ENCODE measurements around the gene AMPD3.

AMPD3 gene

DNA sequence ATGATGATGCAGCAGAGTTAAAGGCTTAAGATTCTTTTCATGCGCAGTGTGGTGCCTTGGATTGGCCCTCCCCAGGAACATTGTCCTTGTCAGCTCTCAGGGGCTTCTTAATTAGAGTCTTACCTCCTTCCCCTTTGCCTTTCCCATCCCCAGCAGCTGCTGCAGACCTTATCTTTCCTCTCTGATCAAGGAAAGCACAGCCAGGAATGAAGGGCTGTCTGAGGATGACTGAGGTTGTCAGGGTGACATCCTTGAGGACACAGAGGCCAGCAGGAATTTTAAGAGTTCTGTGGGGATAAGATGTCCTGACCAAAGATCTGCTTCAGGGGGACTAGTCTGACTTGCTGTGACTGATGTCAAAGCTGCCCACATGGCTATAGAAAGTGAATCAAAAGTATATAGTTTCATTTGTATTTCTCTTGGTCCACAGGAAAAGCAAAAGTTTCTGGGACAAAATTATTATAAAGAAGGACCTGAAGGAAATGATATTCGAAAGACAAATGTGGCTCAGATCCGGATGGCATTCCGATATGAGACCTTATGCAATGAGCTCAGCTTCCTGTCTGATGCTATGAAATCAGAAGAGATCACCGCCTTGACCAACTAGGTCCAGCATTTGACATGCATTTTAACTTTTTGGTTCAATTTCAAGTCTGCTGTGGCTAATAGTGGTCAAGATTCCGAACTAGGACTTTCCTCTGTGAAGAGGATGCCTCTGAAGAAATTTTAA lies 50.4 kb downstream of the AMPD3 start:
- DNase-seq, result no peak

DNA sequence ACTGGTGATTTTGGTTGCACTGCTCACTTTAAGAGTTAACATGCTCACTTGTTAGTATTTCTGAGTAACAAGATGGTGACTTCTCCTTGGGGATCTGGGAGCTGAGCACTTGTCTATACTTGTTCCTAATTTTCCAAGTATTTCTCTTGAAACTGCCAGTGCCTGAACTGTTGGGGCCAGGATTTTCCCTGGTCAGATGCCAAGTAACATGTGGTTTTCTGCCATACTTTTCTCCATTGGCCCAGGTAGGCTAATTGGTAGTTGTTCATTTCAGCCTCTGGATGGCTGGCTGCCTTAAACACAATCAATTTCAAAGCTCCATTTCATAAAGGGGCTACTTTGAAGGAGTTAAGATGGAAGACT lies 50.9 kb downstream of the AMPD3 start:
- no peak for DNase-seq

DNA sequence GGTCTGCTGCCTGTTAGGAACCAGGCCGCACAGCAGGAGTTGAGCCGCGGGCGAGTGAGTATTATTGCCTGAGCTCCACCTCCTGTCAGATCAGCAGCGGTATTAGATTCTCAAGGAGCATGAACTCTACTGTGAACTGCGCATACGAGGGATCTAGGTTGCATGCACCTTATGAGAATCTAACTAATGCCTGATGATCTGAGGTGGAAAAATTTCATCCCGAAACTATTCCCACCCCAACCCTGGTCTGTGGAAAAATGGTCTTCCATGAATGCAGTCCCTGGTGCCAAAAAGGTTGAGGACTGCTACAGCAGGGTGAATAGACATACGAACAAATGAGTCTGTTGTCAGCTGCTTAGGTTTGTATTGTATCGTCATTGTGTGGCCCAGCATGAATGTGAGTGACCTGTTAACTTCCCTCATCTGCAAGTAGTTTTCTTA lies 56.1 kb downstream of the AMPD3 start:
- DNase-seq, result no peak

DNA sequence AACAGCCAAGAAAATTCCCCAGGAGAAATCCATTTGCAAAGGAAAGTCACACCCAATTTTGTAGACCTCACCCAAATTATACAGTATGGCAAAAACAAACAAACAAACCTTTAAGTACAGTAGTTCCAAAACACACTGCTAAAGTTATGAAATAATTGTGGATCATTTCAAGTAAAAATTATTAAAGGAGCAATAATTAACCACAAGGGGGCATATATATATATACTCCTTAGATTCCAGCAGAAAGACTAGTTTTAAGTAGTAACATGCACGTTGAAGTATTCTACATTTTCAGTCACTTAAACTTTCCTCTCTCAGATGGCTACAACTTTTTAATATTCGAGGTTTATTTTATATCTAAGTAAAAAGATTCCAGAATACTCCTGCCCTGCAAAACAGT lies 59.1 kb downstream of the AMPD3 start:
- DNase-seq, result no peak

DNA sequence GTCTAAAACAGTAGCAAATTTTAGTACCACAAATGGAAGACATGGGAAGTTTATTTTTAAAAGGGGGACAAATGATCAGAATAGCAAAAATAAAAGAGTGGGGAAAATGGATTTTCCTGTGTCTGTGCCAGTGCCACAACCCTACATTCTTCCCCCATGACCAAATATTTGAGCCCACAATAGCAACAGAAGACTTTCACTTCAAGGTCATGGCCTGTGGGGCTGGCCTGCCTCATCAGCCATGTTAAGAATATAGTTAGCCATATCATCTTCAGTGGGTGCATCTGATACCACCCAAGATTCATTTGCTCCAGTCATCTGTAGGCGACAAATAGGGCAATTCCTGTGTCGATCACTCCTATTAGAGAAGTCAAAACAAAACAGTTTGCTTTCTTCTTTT lies 59.6 kb downstream of the AMPD3 start:
- no peak for DNase-seq

DNA sequence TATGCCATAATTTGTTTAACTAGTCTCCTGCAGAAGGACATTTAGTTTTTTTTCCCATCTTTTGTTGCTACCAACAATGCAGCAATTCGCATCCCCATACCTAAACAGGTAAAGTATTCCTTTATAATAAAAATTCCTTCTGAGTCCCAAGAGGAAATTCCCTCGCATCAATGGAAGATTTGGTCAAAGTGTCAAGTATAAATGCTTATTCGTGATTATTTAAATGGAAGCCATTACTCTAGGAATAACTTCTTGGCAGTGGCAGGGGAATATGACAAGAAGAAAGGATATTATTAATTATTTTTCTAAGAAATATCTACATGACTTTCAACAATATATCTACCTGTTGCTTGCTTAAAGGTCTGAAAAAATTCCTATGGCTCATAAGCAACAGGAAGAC lies 60.4 kb downstream of the AMPD3 start:
- no peak for DNase-seq

DNA sequence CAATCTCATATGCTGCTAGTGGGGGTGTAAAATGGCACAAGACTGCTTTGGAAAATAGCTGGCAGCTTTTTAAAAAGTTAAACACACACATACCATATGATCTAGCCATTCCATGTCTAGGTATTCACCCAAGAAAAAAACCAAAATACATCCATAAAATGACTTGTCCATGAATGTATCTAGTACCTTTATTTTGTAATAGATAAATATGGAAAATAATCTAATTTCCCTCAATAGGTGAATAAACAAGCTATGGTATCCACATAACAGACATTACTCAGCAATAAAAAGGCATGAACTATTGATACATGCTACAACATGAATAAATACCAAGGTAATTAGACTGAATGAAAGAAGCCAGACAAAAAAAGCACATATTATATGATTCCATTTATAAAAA lies 63.1 kb downstream of the AMPD3 start:
- DNase-seq, result no peak

DNA sequence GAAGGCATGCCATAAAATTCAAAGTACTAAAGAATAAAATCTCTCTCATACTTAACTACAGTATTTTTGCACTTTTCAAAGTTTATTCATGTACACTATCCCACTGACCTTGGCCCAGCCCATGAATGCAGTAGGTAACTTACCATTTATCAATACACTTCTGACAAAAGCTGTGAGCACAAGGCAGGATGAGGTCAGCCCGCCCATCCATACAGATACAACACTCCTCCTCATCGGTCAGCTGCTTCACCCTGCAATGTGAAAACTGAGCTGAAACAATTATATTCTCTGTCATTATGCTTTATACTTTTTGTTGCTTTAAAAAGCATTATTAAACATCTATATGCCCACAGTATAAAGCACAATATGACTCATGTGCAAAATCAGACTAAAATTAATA lies 63.8 kb downstream of the AMPD3 start:
- no peak for DNase-seq

DNA sequence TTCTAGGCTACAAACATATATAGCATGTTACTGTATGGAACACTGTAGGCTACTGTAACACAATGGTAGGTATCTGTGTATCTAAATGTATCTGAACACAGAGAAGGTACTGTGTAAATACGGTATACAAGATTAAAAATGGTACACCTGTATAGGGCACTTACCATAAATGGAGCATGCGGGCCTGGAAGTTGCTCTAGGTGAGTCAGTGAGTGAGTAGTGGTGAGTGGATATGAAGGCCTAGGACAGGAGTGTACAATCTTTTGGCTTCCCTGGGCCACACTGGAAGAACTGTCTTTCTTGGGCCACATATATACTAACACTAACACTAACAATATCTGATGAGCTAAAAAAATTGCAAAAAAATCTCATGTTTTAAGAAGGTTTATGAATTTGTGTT lies 64.6 kb downstream of the AMPD3 start:
- DNase-seq, result no peak

DNA sequence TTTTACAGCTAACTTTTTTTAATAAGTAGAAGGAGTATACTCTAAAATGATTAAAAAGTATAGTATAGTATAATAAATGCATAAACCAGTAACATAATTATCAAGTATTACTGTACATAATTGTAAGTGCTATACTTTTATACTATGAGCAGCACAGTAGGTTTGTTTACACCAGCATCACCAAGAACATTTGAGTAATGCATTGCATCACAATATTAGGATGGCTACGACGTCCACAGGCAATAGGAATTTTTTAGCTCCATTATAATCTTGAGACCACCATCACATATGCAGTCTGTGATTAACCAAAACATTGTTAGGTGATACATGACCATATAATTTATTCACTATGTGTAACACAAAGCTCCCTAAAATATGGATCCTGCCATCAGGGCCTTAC lies 65.5 kb downstream of the AMPD3 start:
- no peak for DNase-seq

DNA sequence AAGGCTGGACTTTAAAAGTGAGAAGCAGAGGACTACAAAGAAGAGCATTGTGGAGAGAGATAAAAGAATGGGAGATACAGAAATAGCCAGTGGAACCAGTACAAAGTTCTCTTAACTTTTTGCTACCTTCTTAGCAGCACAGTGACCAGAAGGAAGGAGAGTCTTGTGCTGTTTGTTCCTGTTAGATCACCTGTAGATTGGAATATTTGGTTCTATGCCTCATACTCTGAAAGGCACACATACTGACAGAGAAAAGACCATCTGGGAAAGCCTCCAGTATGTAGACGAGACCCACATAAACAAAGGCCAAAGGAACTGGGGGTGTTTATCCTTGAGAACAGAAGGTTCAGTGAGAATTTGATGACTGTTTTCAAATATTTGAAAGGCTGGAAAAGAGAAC lies 67.2 kb downstream of the AMPD3 start:
- no peak for DNase-seq

DNA sequence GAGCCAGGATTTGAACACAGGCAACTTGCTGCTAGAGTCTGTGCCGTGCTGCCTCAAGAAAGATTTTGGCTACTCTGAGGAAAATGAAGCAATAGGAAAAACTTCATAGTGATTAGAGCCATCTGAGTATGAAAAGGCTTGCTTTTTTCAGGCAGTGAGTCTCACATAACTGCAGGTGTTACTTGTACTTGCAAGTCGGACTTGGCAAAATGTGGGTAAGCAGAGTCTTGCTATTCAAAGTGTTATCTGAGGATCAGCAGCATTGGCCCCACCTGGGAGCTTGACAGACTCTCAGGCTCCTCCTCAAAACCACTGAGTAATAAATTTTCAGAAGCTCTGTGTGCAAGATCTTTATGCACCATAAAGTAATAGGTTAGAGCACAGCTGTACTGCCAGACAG lies 67.9 kb downstream of the AMPD3 start:
- DNase-seq, result no peak

DNA sequence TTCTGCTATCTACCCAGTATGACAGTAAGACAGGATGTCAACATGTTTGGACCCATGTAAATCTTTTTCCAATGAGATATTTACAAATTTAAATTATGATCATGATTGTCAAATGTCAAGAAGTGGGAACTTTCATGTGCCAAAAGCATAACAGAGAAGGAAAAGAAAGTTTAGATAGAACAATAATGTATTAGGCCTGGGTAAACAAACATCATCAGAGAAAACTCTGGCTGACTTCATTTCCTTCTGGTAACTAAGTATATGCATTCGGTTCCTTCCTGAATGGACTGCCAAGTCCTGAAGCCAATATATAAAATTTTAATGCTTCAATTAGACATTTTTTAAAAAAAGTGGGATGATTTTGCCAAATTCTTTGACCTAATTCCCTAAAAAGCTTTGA lies 69.4 kb downstream of the AMPD3 start:
- no peak for DNase-seq

DNA sequence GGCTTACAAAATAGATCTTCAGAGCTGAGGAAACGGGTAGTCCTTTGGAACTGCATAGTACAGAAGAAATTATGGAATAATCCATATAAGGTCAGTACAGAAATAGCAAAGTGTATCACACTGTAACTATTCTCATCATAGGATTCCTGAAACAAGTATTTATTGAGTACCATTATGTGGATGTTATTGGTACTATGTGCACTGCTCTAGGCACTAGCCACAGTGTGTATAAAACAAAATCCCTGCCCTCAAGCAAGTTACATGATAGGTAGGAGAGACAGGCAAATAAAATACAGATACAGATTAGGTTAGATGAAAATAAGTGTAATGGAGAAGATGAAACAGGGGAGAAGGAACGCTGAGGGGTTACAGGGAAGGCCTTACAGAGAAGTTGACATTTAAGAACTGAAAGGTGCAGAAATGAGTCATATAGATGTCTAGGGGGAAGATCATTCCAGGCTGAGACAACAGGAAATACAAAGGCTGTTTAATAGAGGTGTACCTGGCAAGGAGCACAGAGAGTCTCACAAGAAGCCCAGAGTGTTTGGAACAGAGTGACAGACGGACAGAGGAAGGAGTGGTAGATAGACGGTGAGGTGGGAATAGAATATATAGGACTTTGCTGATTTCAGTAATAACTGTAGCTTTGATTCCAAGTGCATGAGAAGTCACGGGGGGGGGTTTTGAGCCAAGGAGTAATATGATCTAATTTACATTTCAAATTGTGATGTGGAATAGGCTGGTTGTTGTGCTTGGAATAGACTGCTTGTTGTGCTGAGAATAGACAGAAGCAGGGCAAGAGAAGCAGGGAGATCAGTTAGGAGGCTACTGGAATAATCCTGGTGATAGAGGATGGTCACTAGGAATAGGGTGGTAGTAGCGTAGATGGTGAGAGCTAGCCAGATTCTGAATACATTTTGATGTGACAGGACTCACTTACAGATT lies 72.2 kb downstream of the AMPD3 start:
- no peak for DNase-seq

DNA sequence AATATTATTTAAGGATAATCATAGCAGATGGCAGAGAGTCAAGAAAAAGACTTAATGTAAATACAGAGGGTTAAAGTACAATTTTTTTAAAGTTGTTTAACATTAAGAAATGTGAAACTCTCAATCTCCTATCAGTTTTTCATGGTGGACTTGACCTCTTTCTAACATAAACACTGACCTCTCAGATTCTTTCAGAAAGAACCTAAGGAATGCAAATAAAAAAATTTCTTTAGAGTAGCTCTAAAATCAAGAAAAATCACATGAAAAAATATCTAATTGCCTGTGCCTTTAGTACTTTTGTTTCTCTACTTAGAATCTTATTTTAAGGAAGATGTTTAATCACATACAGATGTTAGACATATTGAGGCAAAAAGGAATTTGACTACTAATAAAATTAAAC lies 73.1 kb downstream of the AMPD3 start:
- no peak for DNase-seq

DNA sequence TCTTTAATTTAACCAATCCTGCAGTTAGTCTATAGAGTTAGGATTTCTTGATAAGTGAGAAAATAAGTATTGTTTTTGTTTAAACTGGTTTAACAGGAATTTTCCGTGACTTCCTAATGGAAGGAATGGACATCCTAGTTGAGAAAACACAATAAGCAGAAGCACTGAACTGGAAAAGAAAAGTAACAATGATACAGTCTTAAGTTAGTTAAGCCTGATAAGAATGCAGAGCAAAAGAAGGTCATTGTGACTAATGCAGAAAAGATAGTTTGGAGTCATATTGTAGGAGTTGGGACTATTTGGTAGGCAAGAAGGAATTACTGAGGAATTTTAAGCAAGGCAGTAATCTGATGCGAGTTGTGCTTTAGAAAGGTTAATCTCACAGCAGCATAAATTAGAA lies 74.2 kb downstream of the AMPD3 start:
- no peak for DNase-seq

DNA sequence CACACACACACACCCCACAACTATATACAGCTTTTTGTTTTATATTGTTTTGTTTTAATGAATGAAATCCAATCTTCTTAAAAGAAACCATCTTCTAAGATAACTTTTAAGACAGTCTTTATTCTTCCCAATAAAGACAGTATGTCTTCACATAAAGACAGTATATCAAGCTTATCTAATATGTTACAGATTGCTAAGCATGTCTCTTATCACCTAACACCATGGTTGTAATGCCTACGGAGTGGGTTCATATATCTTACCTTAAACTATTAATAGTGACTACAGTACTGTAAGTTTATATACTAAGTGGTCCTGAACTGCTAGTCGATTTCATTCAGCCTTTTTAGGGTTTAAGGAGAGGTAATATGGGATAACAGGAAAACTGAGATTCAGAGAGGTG lies 77.5 kb downstream of the AMPD3 start:
- DNase-seq, result no peak

DNA sequence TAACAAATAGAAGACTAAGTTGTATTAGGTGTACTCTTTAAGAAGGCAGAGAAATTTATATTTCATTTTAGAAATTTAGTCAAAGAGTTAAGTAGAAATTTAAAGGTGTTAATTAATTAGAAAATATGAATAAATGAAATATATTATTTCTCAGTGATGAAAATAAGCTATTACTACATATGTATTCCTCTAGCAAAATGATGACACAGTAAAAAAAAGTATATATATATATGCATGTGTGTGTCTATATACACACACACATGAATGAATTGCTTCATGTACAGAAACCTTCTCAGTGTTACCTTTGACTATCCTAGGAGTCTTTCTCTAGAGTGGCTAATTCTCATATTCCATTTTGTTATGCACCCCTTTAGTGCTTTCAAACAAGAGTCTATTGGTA lies 78.3 kb downstream of the AMPD3 start:
- no peak for DNase-seq

DNA sequence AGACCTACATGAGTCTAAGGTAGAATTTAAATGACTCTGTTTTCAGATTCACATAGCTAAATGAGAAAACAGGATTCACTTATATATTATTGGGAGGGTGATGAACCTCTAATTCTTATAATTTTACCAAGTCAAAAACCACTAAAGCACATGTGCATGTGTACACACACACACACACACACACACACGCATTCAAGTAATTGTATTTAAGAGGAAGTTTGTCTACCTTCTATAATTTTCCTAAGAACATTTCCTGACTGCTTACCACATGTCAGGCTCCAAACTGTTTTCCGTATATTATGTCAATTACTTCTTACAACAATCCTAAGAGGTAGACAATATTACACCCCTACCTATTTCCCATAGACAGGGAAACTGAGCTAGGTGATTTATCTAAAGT lies 79.3 kb downstream of the AMPD3 start:
- no peak for DNase-seq

DNA sequence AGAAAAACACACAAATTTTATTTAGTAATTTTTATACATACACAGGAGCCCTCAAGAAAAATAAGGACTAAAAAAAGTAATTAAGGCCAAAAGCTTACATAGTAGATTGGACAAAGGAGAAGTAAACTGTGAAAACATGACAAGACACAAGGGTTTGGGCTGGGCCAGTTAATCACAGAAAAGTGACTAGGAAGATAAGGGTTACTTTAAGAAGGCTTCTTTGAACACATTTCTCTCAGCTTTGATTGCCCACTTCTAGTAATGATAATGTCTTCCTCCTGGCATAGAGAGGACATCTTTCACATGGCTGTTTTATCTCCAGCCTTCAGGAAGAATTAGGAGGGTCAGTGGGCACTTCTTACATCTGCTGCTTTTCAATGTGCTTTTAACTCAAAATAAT lies 82.5 kb downstream of the AMPD3 start:
- DNase-seq, result no peak

DNA sequence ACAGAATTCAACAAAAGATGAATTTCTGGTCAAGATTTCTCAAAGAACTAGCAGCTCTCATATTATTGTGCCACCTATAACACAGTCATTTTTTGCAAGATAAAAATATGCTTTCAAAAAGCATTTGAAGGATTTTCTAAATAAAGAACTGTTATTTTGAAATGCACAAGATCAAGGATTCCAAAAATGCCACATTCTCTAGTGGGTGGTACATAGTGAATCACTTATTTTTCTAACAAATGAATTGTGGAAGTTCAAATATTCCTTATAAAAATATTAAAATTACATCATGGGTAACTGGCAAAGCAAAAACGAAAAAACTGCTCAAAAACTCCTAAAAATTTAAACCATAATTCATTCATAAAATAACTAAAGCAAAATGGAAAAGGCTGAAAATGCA lies 83.9 kb downstream of the AMPD3 start:
- no peak for DNase-seq

DNA sequence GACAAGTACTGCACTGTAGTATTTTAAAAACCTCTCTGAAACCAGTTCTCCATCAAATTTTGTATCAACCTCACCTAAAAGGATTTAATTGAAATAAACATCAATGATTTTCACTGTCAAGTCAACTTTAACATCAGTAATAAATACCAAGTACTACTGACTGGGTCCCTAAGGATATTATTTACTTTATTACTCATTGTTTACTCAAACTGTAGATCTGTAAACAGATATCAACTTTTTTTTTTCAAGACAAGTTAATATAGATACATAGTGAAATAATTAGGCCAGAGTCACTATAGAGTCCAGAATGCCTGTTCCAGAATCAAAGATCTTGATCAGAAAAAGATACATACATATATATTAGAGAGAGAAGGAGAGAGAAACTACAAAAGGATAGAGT lies 84.3 kb downstream of the AMPD3 start:
- no peak for DNase-seq

DNA sequence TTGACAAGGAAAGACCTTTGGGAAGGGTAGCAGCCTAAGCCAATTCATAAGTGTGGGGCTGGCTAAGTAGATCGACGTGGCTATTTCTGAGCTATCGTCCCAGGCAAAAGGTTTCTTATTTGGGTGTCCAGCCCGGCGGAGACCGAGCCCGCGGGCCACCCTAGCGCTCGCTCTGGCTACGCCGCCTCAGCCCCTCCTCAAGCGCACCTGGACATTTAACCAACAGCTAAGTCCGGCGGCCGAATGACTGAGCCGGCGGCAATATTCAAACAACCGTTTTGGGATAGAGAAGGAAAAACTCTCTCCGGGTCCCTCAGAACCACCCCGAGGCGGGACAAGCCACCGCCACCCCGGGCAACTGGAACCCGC lies 85.5 kb downstream of the AMPD3 start:
- DNase-seq, result no peak

DNA sequence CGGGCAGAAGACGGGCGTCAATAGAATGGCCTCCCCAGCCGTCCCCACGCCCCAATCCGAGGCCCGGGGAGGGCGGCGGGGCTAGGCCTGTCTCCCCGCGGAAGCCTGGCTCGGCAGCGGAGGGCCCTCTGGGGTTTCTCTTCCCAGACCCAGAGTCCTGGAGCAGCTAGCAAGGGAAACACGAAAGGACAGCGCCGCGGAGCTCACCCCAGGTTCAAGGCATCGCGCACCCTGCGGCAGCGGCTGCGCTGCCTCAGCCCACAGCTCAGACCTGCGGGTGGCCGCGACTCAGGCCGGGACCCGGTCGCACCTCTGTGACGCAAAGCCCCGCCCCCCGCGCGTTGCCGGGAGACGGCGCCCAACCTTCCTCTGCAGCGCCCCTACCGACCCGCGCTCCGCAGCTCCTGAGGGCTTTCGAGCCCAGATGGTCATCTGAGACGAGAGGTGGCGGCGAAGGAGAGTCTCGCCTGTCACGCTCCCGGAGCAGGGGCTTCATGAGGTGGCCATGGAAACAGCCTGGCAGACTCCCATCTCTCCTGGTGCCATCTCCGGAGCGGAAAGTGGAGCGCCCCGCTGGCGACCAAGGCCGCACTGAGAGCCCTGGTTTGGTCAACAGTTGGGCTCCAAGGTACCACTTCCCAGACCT lies 86.0 kb downstream of the AMPD3 start, which contains the start of gene RNF141:
TSS of gene RNF141 (minus strand) at position 273 of the 646 bp plus-strand sequence. CDS start 7,029 bp downstream, outside the sequence.
- peak; percentile 94 to 98 for DNase-seq
